ENCODE results near the gene LUC7L. TPM values are rescaled to one million over a fixed set of nuclear protein-coding genes. Genes with fewer than 3 reads are reported as not detected.
"Not testable (repeated sequence)": the region's sequence is repeated elsewhere in the genome, so short reads cannot be mapped to it uniquely, and the experiment has no call there.

LUC7L gene
- total RNA-seq, 1 donor from 2014 or later = 53.0 TPM

GRCh38 chr16:166375-167121 is 62.7 kb downstream of the LUC7L start:
- Histone ChIP-seq H3K4me3 (no peak overlapping the region), H3K27ac (no peak overlapping the region), H3K4me1 (peaks cover 0 to 12% of the 10 kb centered on the region in 2 donors), H3K9me3 (no peaks in the 10 kb centered on the region), H3K36me3 (no peaks in the 10 kb centered on the region), H3K27me3 (peaks cover 25% of the 10 kb centered on the region)
- intact Hi-C loops (cut with DNase I) = no loop called here
- no peak for DNase-seq (ENCODE audit: low spot score in 2 of 2)
- no peak for TF ChIP-seq CTCF (IDR thresholded peaks at IDR 0.05)

GRCh38 chr16:165539-166374 is 63.5 kb downstream of the LUC7L start, which contains the start of gene HBM:
HBM (plus strand) TSS chr16:165978; CDS start chr16:165998, 20 bp downstream.
- Histone ChIP-seq H3K27me3 (peaks cover 25% of the 10 kb centered on the region), H3K27ac (no peak within 1 kb of the TSS), H3K4me1 (peaks cover 0 to 12% of the 10 kb centered on the region in 2 donors), H3K4me3 (peak within 1 kb of the TSS in 1 of 2 donors; percentile 10), H3K9me3 (no peaks in the 10 kb centered on the region), H3K36me3 (no peaks in the 10 kb centered on the region)
- no peak for TF ChIP-seq CTCF (IDR thresholded peaks at IDR 0.05)
- no peak for DNase-seq (ENCODE audit: low spot score in 2 of 2)
- intact Hi-C loops (cut with DNase I) = no loop called here

DNA sequence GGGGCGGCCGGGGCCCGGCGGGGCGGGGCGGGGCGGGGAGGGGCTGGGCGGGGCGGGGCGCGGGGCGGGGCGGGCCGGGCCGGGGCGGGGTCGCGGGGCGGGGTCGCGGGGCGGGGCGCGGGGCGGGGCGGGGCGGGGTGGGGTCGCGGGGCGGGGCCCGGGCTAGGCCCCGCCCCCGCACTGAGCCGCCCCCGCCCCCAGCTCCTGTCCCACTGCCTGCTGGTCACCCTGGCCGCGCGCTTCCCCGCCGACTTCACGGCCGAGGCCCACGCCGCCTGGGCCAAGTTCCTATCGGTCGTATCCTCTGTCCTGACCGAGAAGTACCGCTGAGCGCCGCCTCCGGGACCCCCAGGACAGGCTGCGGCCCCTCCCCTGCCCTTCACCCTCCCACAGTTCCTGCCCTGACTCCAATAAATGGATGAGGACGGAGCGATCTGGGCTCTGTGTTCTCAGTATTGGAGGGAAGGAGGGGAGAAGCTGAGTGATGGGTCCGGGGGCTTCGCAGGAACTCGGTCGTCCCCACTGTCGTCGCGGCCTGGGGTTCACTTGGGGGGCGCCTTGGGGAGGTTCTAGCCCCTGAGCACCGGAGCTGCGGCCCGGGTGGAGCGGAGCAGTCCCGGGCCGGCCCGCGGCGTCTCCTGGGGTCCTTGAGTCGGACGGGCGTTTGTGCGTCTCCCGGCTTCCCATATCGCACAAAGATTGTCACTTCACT is 64.3 kb downstream of the LUC7L start:
- H3K9me3 ChIP-seq = no peaks in the 10 kb centered on the region
- peaks cover 25% of the 10 kb centered on the region for H3K27me3 ChIP-seq
- no peak for TF ChIP-seq CTCF (IDR thresholded peaks at IDR 0.05)
- peak overlapping the region in 1 of 2 donors; percentile 10 for H3K4me3 ChIP-seq
- peaks cover 0 to 12% of the 10 kb centered on the region in 2 donors for H3K4me1 ChIP-seq
- no peaks in the 10 kb centered on the region for H3K36me3 ChIP-seq
- no peak overlapping the region for H3K27ac ChIP-seq
- DNase-seq (ENCODE audit: low spot score in 2 of 2) = no peak
- intact Hi-C loops (cut with DNase I) = no loop called here

GRCh38 chr16:164134-164823 is 65.0 kb downstream of the LUC7L start:
- H3K9me3 ChIP-seq; H3K36me3 ChIP-seq; H3K4me3 ChIP-seq; DNase-seq (ENCODE audit: low spot score in 2 of 2); intact Hi-C loops (cut with DNase I); H3K27ac ChIP-seq: not testable (repeated sequence)
- peaks cover 25% of the 10 kb centered on the region for H3K27me3 ChIP-seq
- peaks cover 0 to 12% of the 10 kb centered on the region in 2 donors for H3K4me1 ChIP-seq

DNA sequence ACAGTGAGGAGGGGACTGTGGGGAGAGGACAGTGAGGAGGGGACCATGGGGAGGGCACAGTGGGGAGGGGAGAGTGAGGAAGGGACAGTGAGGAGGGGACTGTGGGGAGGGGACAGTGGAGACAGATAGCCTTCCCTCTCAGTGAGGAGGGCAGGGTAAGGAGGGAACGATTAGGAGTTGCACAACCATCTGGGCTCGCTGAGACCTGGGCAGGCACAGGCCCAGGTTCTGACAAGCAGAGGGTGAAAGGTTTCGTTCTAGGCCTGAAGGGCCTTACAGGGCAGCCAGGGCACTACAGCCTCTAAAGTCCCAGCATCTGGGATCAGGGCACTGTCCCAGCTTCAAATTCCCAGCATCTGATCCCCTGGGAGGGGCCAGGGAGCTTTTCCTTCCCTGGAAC is 65.6 kb downstream of the LUC7L start:
- H3K9me3 ChIP-seq; intact Hi-C loops (cut with DNase I); H3K4me3 ChIP-seq; H3K27ac ChIP-seq; DNase-seq (ENCODE audit: low spot score in 2 of 2); H3K36me3 ChIP-seq: not testable (repeated sequence)
- peaks cover 25% of the 10 kb centered on the region for H3K27me3 ChIP-seq
- H3K4me1 ChIP-seq = peaks cover 0 to 12% of the 10 kb centered on the region in 2 donors

GRCh38 chr16:163139-163538 is 66.1 kb downstream of the LUC7L start:
- H3K4me3 ChIP-seq; H3K9me3 ChIP-seq; H3K36me3 ChIP-seq; H3K27ac ChIP-seq; DNase-seq (ENCODE audit: low spot score in 2 of 2); intact Hi-C loops (cut with DNase I): not testable (repeated sequence)
- H3K27me3 ChIP-seq = peaks cover 25% of the 10 kb centered on the region
- peaks cover 0 to 12% of the 10 kb centered on the region in 2 donors for H3K4me1 ChIP-seq
